ENCODE results near the gene IRS1. TPM values are rescaled to one million over a fixed set of nuclear protein-coding genes. Genes with fewer than 3 reads are reported as not detected.

IRS1 gene
- total and polyA plus RNA-seq, 2 of the 4 experiments (the other 2 are of a cell fraction), result 21.1 to 37.1 TPM

- CTCF ChIA-PET, result no interaction called here
- dilution Hi-C loops (cut with HindIII; ENCODE audit: low sequenced_read_pairs, unreplicated experiment), result no loop called here
Measured at GRCh38 chr2:226849349-226849748, 49.7 kb upstream of the IRS1 start.

More at GRCh38 chr2:226849349-226849748, 49.7 kb upstream of the IRS1 start:
- H4K8ac ChIP-seq (ENCODE audit: low read depth in 2 of 2, low read length in 2 of 2), result no peak overlapping the region
- H2BK120ac ChIP-seq (ENCODE audit: low read depth, low read length), result no peak overlapping the region
- POLR2A ChIA-PET (ENCODE audit: unreplicated experiment), result no interaction called here
- H2AK5ac ChIP-seq (ENCODE audit: low read depth, low read length), result no peak overlapping the region
- no peak overlapping the region for H4K5ac ChIP-seq (ENCODE audit: low read depth, low read length)
- no peak overlapping the region for H2BK5ac ChIP-seq (ENCODE audit: low read depth, low read length, poor library complexity, severe bottlenecking)
- H3K27me3 ChIP-seq (ENCODE audit: control insufficient read depth, insufficient read depth, low read length), result no peaks in the 10 kb centered on the region
- peaks cover 34 to 37% of the 10 kb centered on the region in 2 experiments for H3K79me1 ChIP-seq (ENCODE audit: low read depth in 1 of 2, low read length in 2 of 2)
- no peak overlapping the region for H2AFZ ChIP-seq (replicated peaks; ENCODE audit: low read length, poor library complexity)
- TF ChIP-seq RCOR1 (IDR thresholded peaks at IDR 0.05; ENCODE audit: insufficient replicate concordance, low read length) (no peak), MAZ (IDR thresholded peaks at IDR 0.05; ENCODE audit: borderline replicate concordance, low read depth, low read length) (no peak), NFE2L2 (IDR thresholded peaks at IDR 0.05; ENCODE audit: low read depth, low read length) (no peak)
- no peak overlapping the region for H2BK20ac ChIP-seq (ENCODE audit: low read depth, low read length)
- H3K4me3 ChIP-seq (ENCODE audit: insufficient read depth, low read depth, low read length), result no peak overlapping the region
- no peak overlapping the region for H3K4me2 ChIP-seq (ENCODE audit: low read depth, low read length)
- no peak overlapping the region for H4K91ac ChIP-seq (ENCODE audit: insufficient read depth, low read depth, low read length)
- DNase-seq (no peak), ATAC-seq (ENCODE audit: low read depth) (no peak)
- intact Hi-C loops (cut with micrococcal nuclease), result no loop called here
- no peak overlapping the region; the same call in 1 of the 2 replicates for H3K14ac ChIP-seq (replicated peaks; ENCODE audit: low read depth, low read length)
- H3K9me3 ChIP-seq (ENCODE audit: control insufficient read depth, insufficient read depth, low read length), result no peaks in the 10 kb centered on the region
- H2AK9ac ChIP-seq (replicated peaks; ENCODE audit: low read depth, low read length, poor library complexity), result no peak overlapping the region
- H3K9me1 ChIP-seq (ENCODE audit: insufficient read depth, low read length), result peaks cover 5% of the 10 kb centered on the region; the same call in 1 of the 2 replicates
- no peaks in the 10 kb centered on the region for H3K4me1 ChIP-seq (ENCODE audit: control insufficient read depth, insufficient read depth, low read length)
- H3K18ac ChIP-seq (ENCODE audit: low read depth, low read length), result no peak overlapping the region
- no peak overlapping the region for H3K27ac ChIP-seq (ENCODE audit: insufficient read depth, low read length)
- H2BK15ac ChIP-seq (ENCODE audit: low read depth, low read length), result no peak overlapping the region
- in situ Hi-C loops (cut with MboI; ENCODE audit: low sequenced_read_pairs), result no loop called here
- no peak overlapping the region for H3K9ac ChIP-seq (ENCODE audit: low read depth, low read length)
- H4K20me1 ChIP-seq (ENCODE audit: insufficient read depth, low read length), result peaks cover 3% of the 10 kb centered on the region; the same call in 1 of the 2 replicates
- no peak overlapping the region for H3K23ac ChIP-seq (ENCODE audit: low read depth, low read length)
- no peaks in the 10 kb centered on the region for H3K36me3 ChIP-seq (ENCODE audit: control insufficient read depth, insufficient read depth, low read length)
- H3K4ac ChIP-seq (ENCODE audit: low read depth, low read length), result no peak overlapping the region
- no CpG with 5 or more reads among the region's 2 CpGs for WGBS, 2 experiments (ENCODE audit: extremely low coverage in 2 of 2, insufficient read length in 1 of 2)
- H3K56ac ChIP-seq (ENCODE audit: extremely low read depth, insufficient read depth, low read length), result no peak overlapping the region
- no TSS peak for BruUV-seq (replicated peaks)

Data from IMR-90 (cell line).